Cortex of kidney (tissue), 1 donor: Measurements from ENCODE around the gene HTRA1.

ENCODE experiments used
- DNase-seq: peaks from one replicate; lab custom pipeline; 2025; lab: John Stamatoyannopoulos, UW

HTRA1 gene

DNA sequence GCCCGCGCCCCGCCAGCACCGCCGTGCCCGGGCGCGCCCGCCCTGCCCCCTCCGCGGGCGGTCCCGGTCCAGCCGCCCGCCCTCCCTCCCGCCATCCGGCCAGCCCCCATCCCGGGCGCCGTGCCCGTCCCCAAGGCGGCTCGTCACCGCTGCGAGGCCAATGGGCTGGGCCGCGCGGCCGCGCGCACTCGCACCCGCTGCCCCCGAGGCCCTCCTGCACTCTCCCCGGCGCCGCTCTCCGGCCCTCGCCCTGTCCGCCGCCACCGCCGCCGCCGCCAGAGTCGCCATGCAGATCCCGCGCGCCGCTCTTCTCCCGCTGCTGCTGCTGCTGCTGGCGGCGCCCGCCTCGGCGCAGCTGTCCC lies at the start of gene HTRA1:
HTRA1 (plus strand) TSS at position 187 of the 362 bp plus-strand sequence; CDS start at position 287, 100 bp downstream.
- DNase-seq = no peak

DNA sequence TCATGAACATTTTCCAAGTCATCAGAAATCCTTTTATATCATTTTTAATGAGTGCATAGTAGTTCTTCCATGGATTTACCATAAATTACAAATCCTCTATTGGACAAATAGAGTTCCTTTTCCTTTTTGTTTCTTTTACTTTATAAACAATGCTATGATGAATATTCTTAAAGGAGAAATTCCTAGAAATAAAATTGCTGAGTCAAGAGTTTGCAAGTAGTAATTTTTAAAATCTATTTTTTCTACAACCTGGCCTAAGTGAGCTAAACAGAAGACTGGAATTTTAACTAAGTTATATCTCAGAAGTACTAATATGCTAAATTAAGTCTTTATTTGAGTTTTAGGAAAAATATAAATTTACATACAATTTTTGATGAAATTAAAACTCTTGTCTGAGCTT lies 48.0 kb upstream of the HTRA1 start:
- DNase-seq = no peak

DNA sequence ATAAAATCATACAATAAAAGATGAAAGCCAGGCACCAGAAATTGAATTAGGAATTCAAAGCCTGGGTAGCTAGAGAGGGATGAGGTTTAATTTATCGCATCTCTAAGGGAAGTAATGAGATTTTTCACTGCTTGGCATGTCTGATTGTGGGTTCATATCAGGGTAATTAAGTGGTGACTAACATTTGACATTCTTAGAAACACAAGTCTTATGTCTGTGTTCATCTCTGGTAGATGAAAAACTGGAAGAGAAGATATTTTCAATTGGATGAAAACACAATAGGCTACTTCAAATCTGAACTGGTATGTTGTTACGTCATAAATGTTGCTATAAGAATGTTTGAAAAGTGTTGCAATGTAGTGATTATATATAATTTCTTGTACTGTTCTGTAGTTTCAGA lies 43.7 kb upstream of the HTRA1 start:
- DNase-seq = no peak

DNA sequence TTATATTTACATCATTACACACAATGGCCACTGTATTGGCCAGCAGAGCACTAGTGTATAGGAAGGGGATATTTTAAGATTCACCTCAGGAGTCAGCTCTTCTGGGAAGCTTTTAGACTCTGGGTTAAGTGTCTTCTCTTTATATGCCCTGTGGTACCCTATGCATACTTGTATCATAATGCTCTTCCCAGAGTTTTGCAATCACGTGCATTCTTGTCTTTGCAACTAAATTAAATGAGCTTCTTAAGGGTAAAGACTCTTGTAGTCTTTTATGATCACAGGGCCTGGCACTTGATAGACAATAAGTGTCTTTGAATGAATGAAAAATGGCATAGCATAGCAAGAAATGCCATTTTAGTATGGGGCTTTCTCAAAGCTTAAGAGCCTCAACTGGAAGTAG lies 42.3 kb upstream of the HTRA1 start:
- DNase-seq = no peak

DNA sequence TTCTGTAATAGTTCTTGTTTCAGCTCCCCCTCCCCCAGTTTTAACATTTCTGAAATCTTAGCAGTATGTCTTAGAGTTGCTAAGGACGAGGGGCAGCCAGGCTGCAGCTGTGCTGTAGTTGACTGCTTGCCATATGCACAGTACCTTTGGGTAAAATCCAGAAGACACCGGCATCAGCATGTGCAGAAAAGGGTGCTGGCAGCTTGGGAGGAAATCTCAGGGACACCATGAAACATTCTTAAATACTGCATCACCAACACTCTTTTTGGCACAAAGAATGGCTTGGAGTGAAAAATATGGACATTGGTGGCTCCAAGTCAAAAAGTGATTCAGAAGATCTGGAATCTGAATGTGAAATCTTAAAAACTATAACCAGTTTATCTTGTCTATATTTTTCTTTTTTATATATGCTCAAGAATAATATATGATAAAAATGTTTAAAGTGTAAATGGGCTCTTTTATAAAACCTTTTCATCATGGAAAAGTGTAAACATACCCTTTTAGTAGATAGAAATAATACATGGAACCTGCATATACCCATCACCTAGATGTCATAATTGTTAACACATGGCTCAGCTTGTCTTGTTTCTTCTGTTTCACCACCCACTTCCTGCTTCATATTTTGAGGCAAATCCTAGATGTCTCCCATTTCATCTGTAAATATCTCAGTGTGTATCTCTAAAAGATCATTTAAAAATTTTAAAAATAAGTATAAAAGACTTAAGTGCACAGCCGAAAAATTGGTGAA lies 41.3 kb upstream of the HTRA1 start:
- DNase-seq = no peak

DNA sequence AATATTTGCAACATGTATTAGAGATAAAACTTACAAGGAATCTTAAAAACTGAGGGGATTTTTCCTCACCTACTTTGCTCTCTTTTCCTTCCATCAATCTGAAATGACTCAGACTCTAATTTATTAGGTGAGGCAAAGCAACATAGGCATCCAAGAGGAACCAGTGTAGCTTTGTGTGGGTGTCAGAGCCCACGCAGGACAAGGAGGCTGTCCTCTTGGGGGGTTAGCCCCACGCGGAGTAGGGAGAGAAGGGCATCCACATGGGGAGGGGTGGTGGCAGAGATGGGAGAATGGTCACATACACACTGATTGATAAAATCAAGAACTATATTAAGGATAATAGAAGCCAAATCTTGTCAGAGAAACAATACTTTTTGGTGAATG lies 40.7 kb upstream of the HTRA1 start:
- DNase-seq = no peak

GRCh38 chr10:122421054-122421625 lies 40.2 kb upstream of the HTRA1 start:
- DNase-seq = no peak

DNA sequence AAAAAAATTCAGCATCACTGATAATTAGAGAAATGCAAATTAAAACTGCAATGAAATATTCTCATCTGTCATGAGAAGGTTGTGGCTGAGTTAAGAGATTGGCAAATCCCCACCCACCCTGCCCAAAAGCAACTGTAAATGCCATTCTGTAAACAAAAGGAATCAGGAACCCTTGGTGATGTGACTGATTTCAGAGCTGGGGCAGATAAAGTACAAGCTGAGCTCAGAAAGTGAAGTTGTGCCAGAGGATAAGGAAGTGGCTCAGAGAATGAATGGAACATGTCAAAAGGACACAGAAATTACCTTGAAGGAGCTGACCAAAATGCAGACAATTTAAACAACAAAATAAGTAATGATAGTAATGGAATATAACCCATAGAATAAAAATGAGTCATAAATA lies 39.6 kb upstream of the HTRA1 start:
- no peak for DNase-seq

DNA sequence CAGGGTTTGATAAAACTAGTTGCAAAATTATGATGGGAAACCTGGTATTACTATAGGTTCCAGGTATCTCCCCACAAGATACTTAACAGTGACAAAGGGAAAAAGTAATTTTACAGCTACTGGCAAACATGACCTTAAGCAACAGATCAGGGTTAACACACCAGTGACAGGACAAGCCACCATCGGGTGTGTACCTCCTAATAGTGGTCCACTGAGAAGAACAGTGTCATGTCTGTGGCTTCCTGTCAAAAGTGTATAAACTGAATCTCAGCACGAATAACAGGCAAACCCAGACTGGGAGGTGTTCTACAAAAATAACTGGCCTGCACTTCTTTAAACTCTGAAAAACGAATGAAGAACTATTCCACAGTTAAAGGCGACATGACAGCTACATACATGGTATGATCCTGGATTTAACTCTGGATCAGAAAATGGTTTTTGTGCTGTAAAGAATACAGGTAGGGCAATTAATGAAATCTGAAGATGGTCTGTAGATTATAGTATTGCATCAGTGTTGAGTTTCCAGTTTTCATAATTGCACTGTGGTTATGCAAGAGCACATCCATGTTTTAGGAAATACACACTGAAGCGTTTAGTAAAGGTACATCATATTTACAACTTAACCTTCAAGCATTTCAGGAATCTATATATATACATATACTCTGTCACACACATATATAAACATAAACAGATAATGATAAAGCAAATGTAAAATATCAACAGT lies 38.9 kb upstream of the HTRA1 start:
- DNase-seq = no peak

DNA sequence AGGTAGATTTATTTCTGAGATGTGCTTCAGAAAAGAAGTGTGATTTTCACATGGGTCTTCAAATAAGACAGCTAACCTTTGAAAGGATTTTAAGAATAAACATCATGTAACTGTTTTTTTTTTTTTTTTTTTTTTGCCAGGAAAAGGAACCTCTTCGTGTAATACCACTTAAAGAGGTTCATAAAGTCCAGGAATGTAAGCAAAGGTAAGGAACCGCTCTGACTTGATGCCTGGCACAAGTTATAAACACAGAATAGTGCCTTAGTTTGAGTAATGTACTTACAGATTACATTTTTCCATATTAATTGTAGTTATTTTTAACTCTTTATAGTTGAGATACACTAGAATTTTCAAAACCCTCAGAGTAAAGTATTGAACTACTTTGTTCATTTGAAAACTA lies 37.3 kb upstream of the HTRA1 start:
- no peak for DNase-seq

DNA sequence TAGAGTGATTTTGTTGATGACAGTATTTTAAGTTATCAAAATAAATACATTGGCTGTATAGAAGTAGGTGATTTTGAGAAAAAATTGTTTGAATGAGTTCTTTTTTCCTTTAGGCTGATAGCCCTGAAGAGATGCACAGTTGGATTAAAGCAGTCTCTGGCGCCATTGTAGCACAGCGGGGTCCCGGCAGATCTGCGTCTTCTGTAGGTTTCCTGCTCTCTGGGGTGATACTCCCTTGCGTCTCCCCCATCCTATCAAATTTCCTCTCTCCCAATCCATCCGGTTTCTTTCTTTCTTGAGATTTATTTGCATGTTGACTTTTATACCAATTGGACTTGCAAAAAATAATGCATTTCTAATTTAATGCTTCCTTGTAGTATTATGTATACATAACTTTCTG lies 34.5 kb upstream of the HTRA1 start:
- no peak for DNase-seq

GRCh38 chr10:122427280-122427679 lies 34.1 kb upstream of the HTRA1 start:
- no peak for DNase-seq

GRCh38 chr10:122435212-122435827 lies 26.0 kb upstream of the HTRA1 start:
- DNase-seq = no peak

GRCh38 chr10:122441961-122442360 lies 19.4 kb upstream of the HTRA1 start:
- DNase-seq = no peak

DNA sequence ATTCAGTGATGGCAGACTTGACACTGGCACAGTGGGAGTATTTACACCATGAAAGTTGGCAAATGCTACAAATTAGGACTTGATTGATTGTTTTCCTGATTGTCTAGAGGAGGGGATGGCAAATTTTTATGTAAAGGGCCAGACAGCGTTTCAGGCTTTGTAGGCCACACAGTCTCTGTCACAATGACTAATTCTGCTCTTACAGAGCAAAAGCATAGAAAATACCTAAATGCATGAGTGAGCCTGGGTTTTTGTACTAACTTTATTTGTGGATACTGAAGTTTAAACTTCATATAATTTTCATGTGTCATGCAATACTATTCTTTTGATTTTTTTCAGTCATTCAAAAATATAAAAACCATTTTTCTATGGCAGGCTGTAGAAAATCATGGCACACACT lies 15.9 kb upstream of the HTRA1 start:
- DNase-seq = no peak

GRCh38 chr10:122445904-122446303 lies 15.4 kb upstream of the HTRA1 start:
- no peak for DNase-seq

- DNase-seq = no peak
Measured at GRCh38 chr10:122446668-122447423, 14.5 kb upstream of the HTRA1 start.

DNA sequence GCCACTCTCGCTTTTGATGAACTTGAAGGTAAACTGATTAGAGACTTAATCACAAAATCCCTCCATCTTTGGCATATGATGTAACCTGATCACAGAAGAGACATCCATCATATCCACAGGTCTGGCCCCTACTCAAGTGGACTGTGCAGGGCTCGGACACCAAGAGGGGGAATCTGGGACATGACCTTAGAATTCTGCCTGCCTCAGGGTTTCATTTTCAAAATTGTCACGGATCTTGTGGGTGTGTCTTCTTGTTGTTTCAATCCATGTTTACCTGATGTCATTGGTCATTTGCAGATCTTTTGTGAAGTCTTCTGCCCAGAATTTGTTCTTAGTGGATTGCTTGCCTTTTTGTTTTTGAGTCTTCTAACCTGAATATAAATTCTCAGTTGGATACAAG lies 12.8 kb upstream of the HTRA1 start:
- no peak for DNase-seq

- no peak for DNase-seq
Measured at GRCh38 chr10:122449153-122449552, 12.2 kb upstream of the HTRA1 start.

DNA sequence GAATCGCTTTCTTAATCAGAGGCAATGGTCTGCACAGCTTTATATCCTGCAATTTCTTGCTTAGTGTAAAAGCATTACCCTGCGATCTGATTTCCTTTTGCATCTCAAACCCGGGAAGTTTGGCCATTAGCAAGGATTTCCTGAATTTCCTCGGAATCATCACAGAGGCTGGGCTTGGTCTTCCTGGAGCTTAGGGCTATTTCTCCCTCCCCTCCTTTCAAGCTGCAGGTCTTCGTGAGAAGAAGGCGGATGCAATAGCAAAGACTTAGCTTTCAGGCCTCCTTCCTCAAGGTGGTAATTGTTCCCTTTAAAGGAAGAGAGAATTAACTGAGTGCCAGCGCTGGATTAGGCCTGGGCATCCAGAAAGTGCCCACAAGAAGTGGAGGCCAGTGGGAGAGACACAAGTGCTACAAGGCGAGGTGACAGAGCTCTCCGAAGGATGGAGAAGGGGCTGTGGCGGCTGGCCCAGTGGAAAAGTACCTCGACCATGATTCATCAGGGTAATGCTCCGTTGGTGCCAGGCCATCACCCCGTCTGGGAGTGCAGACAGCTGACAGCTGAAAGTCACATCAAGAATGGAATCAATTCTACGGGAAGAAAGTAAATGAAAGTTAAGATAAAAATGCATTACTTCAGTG lies 10.9 kb upstream of the HTRA1 start:
- no peak for DNase-seq

GRCh38 chr10:122454071-122454470 lies 7.3 kb upstream of the HTRA1 start:
- DNase-seq = no peak

DNA sequence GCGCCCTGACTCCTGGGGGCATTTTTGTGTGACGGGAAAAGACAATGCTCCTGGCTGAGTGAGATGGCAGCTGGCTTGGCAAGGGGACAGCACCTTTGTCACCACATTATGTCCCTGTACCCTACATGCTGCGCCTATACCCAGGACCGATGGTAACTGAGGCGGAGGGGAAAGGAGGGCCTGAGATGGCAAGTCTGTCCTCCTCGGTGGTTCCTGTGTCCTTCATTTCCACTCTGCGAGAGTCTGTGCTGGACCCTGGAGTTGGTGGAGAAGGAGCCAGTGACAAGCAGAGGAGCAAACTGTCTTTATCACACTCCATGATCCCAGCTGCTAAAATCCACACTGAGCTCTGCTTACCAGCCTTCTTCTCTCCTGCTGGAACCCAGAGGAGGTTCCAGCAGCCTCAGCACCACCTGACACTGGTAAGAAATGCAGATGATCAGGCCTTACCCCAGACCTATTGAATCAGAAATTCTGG lies 6.7 kb upstream of the HTRA1 start, which contains the start of gene ARMS2:
ARMS2 (plus strand) TSS at position 51 of the 478 bp plus-strand sequence; CDS start at position 126, 75 bp downstream.
- DNase-seq = no peak
